H1 (cell line): ENCODE data around the gene FRAT2. TPM values are rescaled to one million over a fixed set of nuclear protein-coding genes. Genes with fewer than 3 reads are reported as not detected.

ENCODE experiments used
- MAFK ChIP-seq: IDR thresholded peaks from 2 replicates; pipeline ENCODE4 v1.6.1; 2012; ENCODE audit warnings: low read depth, mild to moderate bottlenecking, improper control_type of control experiment, low read length
- RBBP5 ChIP-seq: IDR thresholded peaks from 2 replicates; pipeline ENCODE4 v1.7.1; 2012; ENCODE audit warnings: low read depth, mild to moderate bottlenecking, inconsistent platforms, low read length, moderate library complexity, borderline replicate concordance
- RXRA ChIP-seq: IDR thresholded peaks from 2 replicates; pipeline ENCODE4 v1.6.1; 2011; ENCODE audit warnings: low read depth, mild to moderate bottlenecking, low read length, moderate library complexity; ENCODE audit not compliant: insufficient read depth
- SIRT6 ChIP-seq: IDR thresholded peaks from one replicate; pipeline ENCODE4 v1.7.1; 2012; ENCODE audit warnings: low read length, inconsistent platforms
- SRF ChIP-seq: IDR thresholded peaks from 2 replicates; pipeline ENCODE4 v1.6.1; 2011; ENCODE audit warnings: mild to moderate bottlenecking, low read depth, low read length, moderate library complexity
- USF2 ChIP-seq: IDR thresholded peaks from 2 replicates; pipeline ENCODE4 v1.6.1; 2011; ENCODE audit warnings: low read length, improper control_type of control experiment
- polyA plus RNA-seq, 7 experiments: library from polyadenylated mRNA; depleted of rRNA in 3 of 7; stranded (reverse) in 5 of 7; unstranded in 2 of 7; fragments of >200 nt in 5 of 7; fragments of 200-250 nt in 2 of 7; gene quantifications; 1 replicate in 5 of 7; 2 replicates in 1 of 7; 4 replicates in 1 of 7; pipeline versions ENCODE4 v1.2.1 to v1.2.3, GENCODE V29; 2011 to 2013; ENCODE audit warnings: missing spikeins in 2 of 7, mixed read lengths in 2 of 7
- total RNA-seq: library from RNA; stranded (reverse); fragmentation: NEBNext Ultra II Directional; extraction: Animal tissue kit (Norgen Biotek cat#: 25700); gene quantifications from 2 replicates; pipeline ENCODE4 v1.2.1, GENCODE V29; 2021
- TF ChIP-seq, protein P1 (sequence below), 3 experiments: IDR thresholded peaks; 1 replicate in 2 of 3; 2 replicates in 1 of 3; pipeline versions ENCODE4 v1.5.1 to v1.6.1; 2011; ENCODE audit warnings: low read length in 3 of 3, mild to moderate bottlenecking in 3 of 3, inconsistent platforms in 2 of 3, low read depth in 1 of 3, moderate library complexity in 1 of 3; ENCODE audit not compliant: insufficient read depth in 1 of 3; ENCODE audit errors: control extremely low read depth in 1 of 3

Gene FRAT2
- total and polyA plus RNA-seq, 2 of the 8 experiments (the other 6 are each of a cell fraction or from before 2014, with no cell fraction given) = 47.4 to 83.0 TPM

- TF ChIP-seq, protein P1, sequence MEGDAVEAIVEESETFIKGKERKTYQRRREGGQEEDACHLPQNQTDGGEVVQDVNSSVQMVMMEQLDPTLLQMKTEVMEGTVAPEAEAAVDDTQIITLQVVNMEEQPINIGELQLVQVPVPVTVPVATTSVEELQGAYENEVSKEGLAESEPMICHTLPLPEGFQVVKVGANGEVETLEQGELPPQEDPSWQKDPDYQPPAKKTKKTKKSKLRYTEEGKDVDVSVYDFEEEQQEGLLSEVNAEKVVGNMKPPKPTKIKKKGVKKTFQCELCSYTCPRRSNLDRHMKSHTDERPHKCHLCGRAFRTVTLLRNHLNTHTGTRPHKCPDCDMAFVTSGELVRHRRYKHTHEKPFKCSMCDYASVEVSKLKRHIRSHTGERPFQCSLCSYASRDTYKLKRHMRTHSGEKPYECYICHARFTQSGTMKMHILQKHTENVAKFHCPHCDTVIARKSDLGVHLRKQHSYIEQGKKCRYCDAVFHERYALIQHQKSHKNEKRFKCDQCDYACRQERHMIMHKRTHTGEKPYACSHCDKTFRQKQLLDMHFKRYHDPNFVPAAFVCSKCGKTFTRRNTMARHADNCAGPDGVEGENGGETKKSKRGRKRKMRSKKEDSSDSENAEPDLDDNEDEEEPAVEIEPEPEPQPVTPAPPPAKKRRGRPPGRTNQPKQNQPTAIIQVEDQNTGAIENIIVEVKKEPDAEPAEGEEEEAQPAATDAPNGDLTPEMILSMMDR (IDR thresholded peaks at IDR 0.05; ENCODE audit: control extremely low read depth in 1 of 3, insufficient read depth in 1 of 3, low read depth in 1 of 3, low read length in 3 of 3) = no peak
- TF ChIP-seq SIRT6 (no peak), USF2 (no peak), RBBP5 (no peak), SRF (no peak), MAFK (peak; percentile 83; the same call in 1 of the 2 replicates), RXRA (no peak)
Observed at GRCh38 chr10:97328646-97329453, 5.7 kb downstream of the FRAT2 start (continued).
